ENCODE results near the gene PER1. TPM values are rescaled to one million over a fixed set of nuclear protein-coding genes. Genes with fewer than 3 reads are reported as not detected.

Gene PER1
- total and polyA plus RNA-seq, 2 of the 8 experiments (the other 6 are each of a cell fraction or from before 2014, with no cell fraction given): 9.6 to 38.0 TPM

GRCh38 chr17:8101721-8102120 is 50.5 kb downstream of the PER1 start:
- 76% methylated on average over 6 of the region's 6 CpGs; no CpG with 5 or more reads in 1 of the 2 experiments for WGBS, 2 experiments (ENCODE audit: extremely low coverage in 1 of 2, insufficient coverage in 1 of 2, insufficient read length in 1 of 2, insufficient replicate concordance in 2 of 2, low coverage in 1 of 2, low lambda C conversion rate in 2 of 2, missing lambda C conversion rate in 1 of 2)
- Histone ChIP-seq H3K27me3 (replicated peaks in 1 of 4; ENCODE audit: control insufficient read depth in 3 of 4, extremely low read depth in 1 of 4, insufficient read depth in 3 of 4, low read length in 3 of 4) (no peaks in the 10 kb centered on the region; a peak in 1 of 7 replicates), H2AFZ (ENCODE audit: low read length) (no peak overlapping the region), H2BK20ac (ENCODE audit: low read length) (no peak overlapping the region), H3K79me2 (ENCODE audit: control insufficient read depth in 1 of 2, insufficient read depth in 2 of 2, low read length in 2 of 2) (no peaks in the 10 kb centered on the region), H3K23ac (ENCODE audit: insufficient read length) (no peak overlapping the region), H3K23me2 (ENCODE audit: low read depth, low read length) (no peaks in the 10 kb centered on the region), H4K91ac (replicated peaks; ENCODE audit: insufficient read length, low read length) (no peak overlapping the region), H3K9me3 (ENCODE audit: insufficient read depth in 2 of 2, low read depth in 1 of 2, low read length in 1 of 2) (no peaks in the 10 kb centered on the region), H2BK15ac (ENCODE audit: low read length) (no peak overlapping the region), H3K4ac (replicated peaks; ENCODE audit: insufficient read length, low read depth, low read length) (no peak overlapping the region), H3K4me3 (ENCODE audit: extremely low read depth in 1 of 4, insufficient read depth in 2 of 4, low read depth in 3 of 4, low read length in 4 of 4) (no peak overlapping the region), H3K4me2 (ENCODE audit: insufficient read depth in 1 of 2, low read depth in 2 of 2, low read length in 2 of 2) (no peak overlapping the region), H3K56ac (replicated peaks; ENCODE audit: insufficient read length, low read depth, low read length) (no peak overlapping the region), H2AK5ac (ENCODE audit: low read depth, low read length) (no peak overlapping the region), H4K5ac (ENCODE audit: insufficient read length, low read depth, low read length) (no peak overlapping the region), H2BK120ac (replicated peaks; ENCODE audit: low read depth, low read length) (no peak overlapping the region), H3K9ac (replicated peaks in 1 of 4; ENCODE audit: extremely low read depth in 1 of 4, low read depth in 3 of 4, low read length in 3 of 4) (no peak overlapping the region), H3K27ac (ENCODE audit: low read depth, low read length) (no peak overlapping the region), H4K8ac (ENCODE audit: extremely low read depth, insufficient read depth, low read length) (no peak overlapping the region), H4K20me1 (replicated peaks in 1 of 2; ENCODE audit: control insufficient read depth in 1 of 2, insufficient read depth in 2 of 2, low read length in 2 of 2) (no peaks in the 10 kb centered on the region), H3K79me1 (ENCODE audit: low read depth, low read length) (no peaks in the 10 kb centered on the region), H3K18ac (ENCODE audit: extremely low read depth, low read length) (no peak overlapping the region), H3K14ac (ENCODE audit: insufficient read length) (no peak overlapping the region), H2BK5ac (ENCODE audit: low read depth, low read length) (no peak overlapping the region), H2BK12ac (ENCODE audit: low read depth, low read length) (no peak overlapping the region), H3K4me1 (replicated peaks in 1 of 4; ENCODE audit: control insufficient read depth in 3 of 4, insufficient read depth in 4 of 4, low read length in 3 of 4) (no peaks in the 10 kb centered on the region), H3K36me3 (ENCODE audit: control insufficient read depth in 2 of 4, insufficient read depth in 4 of 4, low read length in 3 of 4) (no peaks in the 10 kb centered on the region)
- POLR2A ChIA-PET (ENCODE audit: partially characterized antibody): interaction anchor here (1.0 kb wide), 1 partner anchor 71 kb away, joined by 4 read pairs; no protein-coding TSS in a partner anchor
- FAIRE-seq (no peak), DNase-seq (ENCODE audit: low read depth in 1 of 2, low spot score in 2 of 2) (no peak)
- CTCF ChIA-PET (ENCODE audit: partially characterized antibody): interaction anchor here (1.2 to 23.3 kb wide), 10 partner anchors 8 to 42 kb away, joined by 3 to 501 read pairs (median 8); partner anchors contain the start of genes ALOX12B and ALOXE3
- TF ChIP-seq EGR1 (IDR thresholded peaks at IDR 0.05; ENCODE audit: borderline replicate concordance, low read depth, low read length) (no peak), GTF2F1 (IDR thresholded peaks at IDR 0.05; ENCODE audit: borderline replicate concordance, low read depth, low read length) (no peak), RXRA (IDR thresholded peaks at IDR 0.05; ENCODE audit: insufficient read depth, low read depth, low read length) (no peak)

All from H1 (cell line).